Neural cell (in vitro differentiated cells): ENCODE data around the gene ARHGAP24. TPM values are rescaled to one million over a fixed set of nuclear protein-coding genes. Genes with fewer than 3 reads are reported as not detected.

Source experiments
- H2AFZ ChIP-seq: fragments of 200-600, 300-800 bp; sonication (generic), shearing (Covaris generic); 2 replicates; pipeline ENCODE4 v1.6.0; 2014; ENCODE audit warnings: low read depth, mild to moderate bottlenecking, antibody characterized with exemption, low read length, moderate library complexity
- H3F3A ChIP-seq: fragments of 200-600 bp; shearing (Covaris generic); 2 replicates; pipeline ENCODE4 v1.6.1; 2016; ENCODE audit warnings: mild to moderate bottlenecking, moderate library complexity, mixed read lengths, antibody characterized with exemption, low read length; ENCODE audit not compliant: insufficient read depth, poor library complexity, severe bottlenecking
- H3K27ac ChIP-seq: fragments of 200-600, 300-800 bp; sonication (generic), shearing (Covaris generic); 2 replicates; pipeline ENCODE4 v1.5.1; 2014; ENCODE audit warnings: mild to moderate bottlenecking, low read length, moderate library complexity
- H3K27me3 ChIP-seq: fragments of 300-800, 200-600 bp; sonication (generic), shearing (Covaris generic); 2 replicates; pipeline ENCODE4 v1.6.0; 2014; ENCODE audit warnings: mild to moderate bottlenecking, low read depth, low read length, moderate library complexity; ENCODE audit not compliant: insufficient read depth
- H3K36me3 ChIP-seq: fragments of 300-800, 200-600 bp; sonication (generic), shearing (Covaris generic); 2 replicates; pipeline ENCODE4 v1.5.1; 2014; ENCODE audit warnings: mild to moderate bottlenecking, antibody characterized with exemption, low read length, moderate library complexity; ENCODE audit not compliant: insufficient read depth
- H3K4me2 ChIP-seq: fragments of 300-800, 200-600 bp; sonication (generic), shearing (Covaris generic); 2 replicates; pipeline ENCODE4 v1.6.0; 2014; ENCODE audit warnings: mild to moderate bottlenecking, low read length
- H3K4me3 ChIP-seq: fragments of 300-800, 200-600 bp; sonication (generic), shearing (Covaris generic); 2 replicates; pipeline ENCODE4 v1.5.1; 2014; ENCODE audit warnings: mild to moderate bottlenecking, low read length, moderate library complexity
- H3K79me2 ChIP-seq: fragments of 200-600 bp; shearing (Covaris generic); replicated peaks from 2 replicates; pipeline ENCODE4 v1.6.0; 2014; ENCODE audit warnings: mild to moderate bottlenecking, low read length, moderate library complexity; ENCODE audit not compliant: insufficient read depth
- H3K9ac ChIP-seq: fragments of 300-800, 200-600 bp; sonication (generic), shearing (Covaris generic); 2 replicates; pipeline ENCODE4 v1.6.1; 2016; ENCODE audit warnings: mild to moderate bottlenecking, low read length, mixed read lengths
- H3K9me2 ChIP-seq: fragments of 200-600 bp; shearing (Covaris generic); 2 replicates; pipeline ENCODE4 v1.6.1; 2016; ENCODE audit warnings: mild to moderate bottlenecking, low read length, mixed read lengths; ENCODE audit not compliant: insufficient read depth
- H3K9me3 ChIP-seq: fragments of 200-600, 300-800 bp; sonication (generic), shearing (Covaris generic); 2 replicates; pipeline ENCODE4 v1.6.1; 2016; ENCODE audit warnings: mild to moderate bottlenecking, mixed run types, low read length, moderate library complexity, mixed read lengths
- H4K20me1 ChIP-seq: fragments of 200-600 bp; shearing (Covaris generic); 2 replicates; pipeline ENCODE4 v1.6.1; 2016; ENCODE audit warnings: mild to moderate bottlenecking, mixed run types; ENCODE audit not compliant: insufficient read depth
- CTCF ChIP-seq: fragments of 450-650 bp; IDR thresholded peaks from 2 replicates; pipeline ENCODE4 v1.5.1; 2014; ENCODE audit warnings: antibody characterized with exemption, mild to moderate bottlenecking, moderate library complexity; ENCODE audit not compliant: poor library complexity, severe bottlenecking
- EP300 ChIP-seq: fragments of 450-650 bp; conservative IDR thresholded peaks from 2 replicates; pipeline ENCODE4 v1.6.1; 2014; ENCODE audit warnings: antibody characterized with exemption, mild to moderate bottlenecking, moderate library complexity; ENCODE audit not compliant: poor library complexity, severe bottlenecking
- EZH2 ChIP-seq: fragments of 200-600, 300-800 bp; shearing (Covaris generic), sonication (generic); IDR thresholded peaks from 2 replicates; pipeline ENCODE4 v1.6.1; 2014; ENCODE audit warnings: antibody characterized with exemption, low read length, borderline replicate concordance, mild to moderate bottlenecking; ENCODE audit not compliant: insufficient read depth, poor library complexity, severe bottlenecking
- MXI1 ChIP-seq: fragments of 450-650 bp; conservative IDR thresholded peaks from 2 replicates; pipeline ENCODE4 v1.6.1; 2014; ENCODE audit warnings: antibody characterized with exemption, mild to moderate bottlenecking; ENCODE audit not compliant: poor library complexity, severe bottlenecking
- POLR2AphosphoS5 ChIP-seq: IDR thresholded peaks from 2 replicates; pipeline ENCODE4 v1.6.1; 2012
- RAD21 ChIP-seq: fragments of 450-650 bp; conservative IDR thresholded peaks from 2 replicates; pipeline ENCODE4 v1.6.1; 2014; ENCODE audit warnings: antibody characterized with exemption, mild to moderate bottlenecking, moderate library complexity
- REST ChIP-seq: IDR thresholded peaks from 2 replicates; pipeline ENCODE4 v1.6.1; 2012; ENCODE audit warnings: borderline replicate concordance
- SMC3 ChIP-seq: fragments of 450-650 bp; conservative IDR thresholded peaks from 2 replicates; pipeline ENCODE4 v1.6.1; 2014; ENCODE audit warnings: antibody characterized with exemption, mild to moderate bottlenecking, moderate library complexity; ENCODE audit not compliant: poor library complexity
- TAF1 ChIP-seq: IDR thresholded peaks from 2 replicates; pipeline ENCODE4 v1.6.1; 2012; ENCODE audit warnings: low read depth
- polyA plus RNA-seq: library from polyadenylated mRNA; depleted of rRNA; stranded (reverse); fragments of >200 nt; gene quantifications from 2 replicates; pipeline ENCODE4 v1.2.3, GENCODE V29; 2014

ARHGAP24 gene
- polyA plus RNA-seq, 1 donor from 2014 or later, result 2.9 TPM

GRCh38 chr4:85952972-85953650 lies 478.2 kb downstream of the ARHGAP24 start:
- H3K4me2 ChIP-seq, result no peak overlapping the region
- H3K4me3 ChIP-seq, result no peak overlapping the region
- no peak overlapping the region for H3K9ac ChIP-seq
- H3K9me3 ChIP-seq, result no peaks in the 10 kb centered on the region
- no peaks in the 10 kb centered on the region for H3F3A ChIP-seq
- no peaks in the 10 kb centered on the region for H3K36me3 ChIP-seq
- TF ChIP-seq POLR2AphosphoS5 (no peak), EP300 (no peak), TAF1 (no peak), REST (no peak), CTCF (no peak), SMC3 (no peak), MXI1 (no peak), EZH2 (no peak), RAD21 (no peak)
- no peak overlapping the region for H2AFZ ChIP-seq
- no peaks in the 10 kb centered on the region for H3K79me2 ChIP-seq
- H3K27ac ChIP-seq, result no peak overlapping the region
- no peaks in the 10 kb centered on the region for H4K20me1 ChIP-seq
- no peaks in the 10 kb centered on the region for H3K9me2 ChIP-seq
- H3K27me3 ChIP-seq, result no peaks in the 10 kb centered on the region

GRCh38 chr4:85953651-85954018 lies 478.7 kb downstream of the ARHGAP24 start:
- Histone ChIP-seq H3K79me2 (no peaks in the 10 kb centered on the region), H3K36me3 (no peaks in the 10 kb centered on the region), H3K27ac (no peak overlapping the region), H3K4me2 (no peak overlapping the region), H3K4me3 (no peak overlapping the region), H4K20me1 (no peaks in the 10 kb centered on the region), H3K9ac (no peak overlapping the region), H3K9me3 (no peaks in the 10 kb centered on the region), H3K27me3 (no peaks in the 10 kb centered on the region), H3K9me2 (no peaks in the 10 kb centered on the region), H2AFZ (no peak overlapping the region), H3F3A (no peaks in the 10 kb centered on the region)
- TF ChIP-seq TAF1 (no peak), REST (no peak), MXI1 (no peak), EZH2 (no peak), EP300 (no peak), RAD21 (no peak), SMC3 (no peak), POLR2AphosphoS5 (no peak), CTCF (no peak)
